ENCODE results near the gene CTLA4.

The CTLA4 gene

GRCh38 chr2:203893401-203893800, 25.8 kb downstream of the CTLA4 start:
- no peak for DNase-seq

GRCh38 chr2:203893840-203894239, 26.3 kb downstream of the CTLA4 start:
- no peak for DNase-seq

GRCh38 chr2:203894262-203894661, 26.7 kb downstream of the CTLA4 start:
- no peak for DNase-seq

- DNase-seq = peak; percentile 51 to 69
These were observed 30.0 kb downstream of the CTLA4 start for GRCh38 chr2:203897544-203897943.

- DNase-seq = no peak
These were observed 31.1 kb downstream of the CTLA4 start for GRCh38 chr2:203898657-203899056.

- DNase-seq = no peak
These were observed 32.7 kb downstream of the CTLA4 start for GRCh38 chr2:203900253-203900652.

- DNase-seq = peak in 1 of 2 donors; percentile 31
These were observed 36.5 kb downstream of the CTLA4 start for GRCh38 chr2:203904022-203904421.

- no peak for DNase-seq
These were observed 38.1 kb downstream of the CTLA4 start for GRCh38 chr2:203905656-203906055.

- peak; percentile 80 to 86 for DNase-seq
These were observed 40.7 kb downstream of the CTLA4 start for GRCh38 chr2:203908066-203908796.

GRCh38 chr2:203908797-203909185, 41.2 kb downstream of the CTLA4 start:
- DNase-seq = no peak

- peak; percentile 81 to 82 for DNase-seq
These were observed 41.8 kb downstream of the CTLA4 start for GRCh38 chr2:203909261-203909967.

- DNase-seq = no peak
These were observed 42.4 kb downstream of the CTLA4 start for GRCh38 chr2:203909974-203910373.

GRCh38 chr2:203913947-203914346, 46.4 kb downstream of the CTLA4 start:
- no peak for DNase-seq

- DNase-seq = no peak
These were observed 47.1 kb downstream of the CTLA4 start for GRCh38 chr2:203914546-203915182.

- no peak for DNase-seq
These were observed 47.7 kb downstream of the CTLA4 start for GRCh38 chr2:203915256-203915655.

- no peak for DNase-seq
These were observed 49.2 kb downstream of the CTLA4 start for GRCh38 chr2:203916756-203917155.

- no peak for DNase-seq
These were observed 50.7 kb downstream of the CTLA4 start for GRCh38 chr2:203918264-203918663.

GRCh38 chr2:203918839-203919238, 51.3 kb downstream of the CTLA4 start:
- no peak for DNase-seq

Data from inflammatory macrophage treated with lipopolysaccharide for 1 hour (primary cell).